KMS-11 (cell line): Measurements from ENCODE around the gene MED9.

Experiments used
- H2AFZ ChIP-seq: fragments of 200-600 bp; sonication (generic); 2 replicates; pipeline ENCODE4 v1.6.1; 2016; ENCODE audit warnings: antibody characterized with exemption, mixed run types, low read depth
- H3K27ac ChIP-seq: fragments of 200-600 bp; sonication (generic); 2 replicates; pipeline ENCODE4 v1.6.1; 2016; ENCODE audit warnings: mild to moderate bottlenecking, mixed run types
- H3K27me3 ChIP-seq: fragments of 200-600 bp; sonication (generic); 2 replicates; pipeline ENCODE4 v1.6.1; 2017; ENCODE audit warnings: mild to moderate bottlenecking, low read depth, mixed run types, moderate library complexity; ENCODE audit not compliant: insufficient read depth
- H3K36me3 ChIP-seq: fragments of 200-600 bp; sonication (generic); 2 replicates; pipeline ENCODE4 v1.6.1; 2017; ENCODE audit warnings: mild to moderate bottlenecking, mixed run types; ENCODE audit not compliant: insufficient read depth
- H3K4me1 ChIP-seq: fragments of 200-600 bp; sonication (generic); 2 replicates; pipeline ENCODE4 v1.6.1; 2016; ENCODE audit warnings: mild to moderate bottlenecking, low read depth, mixed run types; ENCODE audit not compliant: poor library complexity, severe bottlenecking
- H3K4me2 ChIP-seq: fragments of 200-600 bp; sonication (generic); 2 replicates; pipeline ENCODE4 v1.7.0; 2016; ENCODE audit warnings: mild to moderate bottlenecking, mixed run types
- H3K4me3 ChIP-seq: fragments of 200-600 bp; sonication (generic); IDR thresholded peaks from 2 replicates; pipeline ENCODE4 v1.6.1; 2017; ENCODE audit warnings: low read depth, low read length, mixed read lengths; ENCODE audit not compliant: insufficient read depth
- H3K79me2 ChIP-seq: fragments of 200-600 bp; sonication (generic); 2 replicates; pipeline ENCODE4 v1.6.1; 2016; ENCODE audit warnings: low read depth, mixed run types; ENCODE audit not compliant: insufficient read depth
- H3K9ac ChIP-seq: fragments of 200-600 bp; sonication (generic); 2 replicates; pipeline ENCODE4 v1.6.1; 2016; ENCODE audit warnings: mild to moderate bottlenecking, mixed run types
- H4K20me1 ChIP-seq: fragments of 200-600 bp; sonication (generic); 2 replicates; pipeline ENCODE4 v1.6.1; 2016; ENCODE audit warnings: mild to moderate bottlenecking, mixed run types; ENCODE audit not compliant: insufficient read depth
- TF ChIP-seq, protein P1 (sequence below): fragments of 200-600 bp; sonication (generic); conservative IDR thresholded peaks from 2 replicates; pipeline ENCODE4 v1.6.1; 2017; ENCODE audit warnings: low read depth, mild to moderate bottlenecking, antibody characterized with exemption, low read length, moderate library complexity, mixed read lengths

The MED9 gene

DNA sequence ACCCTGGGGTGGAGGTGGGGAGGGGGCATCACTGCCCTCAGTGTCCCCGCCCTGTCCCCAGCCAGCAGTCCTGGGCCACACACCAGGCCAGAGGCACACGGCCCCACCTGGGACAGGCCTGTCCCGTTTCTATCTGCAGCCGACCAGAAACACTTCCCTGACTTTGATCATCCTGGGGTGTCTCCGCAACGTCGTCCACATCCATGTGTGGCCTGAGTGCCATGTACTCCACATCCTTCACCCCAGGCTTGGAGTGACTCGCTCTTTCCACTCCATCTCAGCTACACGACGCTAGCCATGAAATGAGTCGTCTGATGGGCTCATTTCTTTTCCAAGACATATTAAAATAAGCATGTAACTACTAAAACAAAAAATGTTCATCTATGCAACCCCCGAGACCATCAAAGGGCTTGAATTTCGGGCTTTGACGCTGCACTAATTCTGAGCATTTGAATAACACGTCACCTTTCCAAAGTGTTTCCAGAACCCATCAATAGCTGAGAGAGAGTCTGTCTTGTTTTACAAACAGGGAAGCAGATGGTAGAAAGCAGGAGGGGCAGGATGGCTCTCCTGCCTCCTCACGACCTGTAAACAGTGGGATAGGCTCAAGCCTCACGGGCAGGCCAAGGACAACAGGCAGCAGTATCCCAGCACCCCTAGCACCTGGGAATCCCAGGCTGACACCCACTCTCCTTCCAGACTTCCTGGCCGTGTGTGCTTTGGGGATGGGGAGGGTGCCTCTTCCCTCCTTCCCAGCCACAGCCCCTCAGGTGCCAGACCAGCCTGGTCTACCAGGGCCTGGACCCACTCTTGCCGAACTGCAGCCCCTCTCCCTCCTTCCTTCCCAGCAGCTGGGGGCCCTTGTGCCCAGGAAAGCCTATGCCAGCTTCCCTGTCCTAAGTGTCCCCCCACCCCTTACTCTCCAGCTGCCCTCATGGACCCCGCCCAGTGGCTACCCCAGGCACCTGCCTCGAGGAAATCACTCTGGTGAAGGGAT, 39.4 kb downstream of the MED9 start:
- H3K36me3 ChIP-seq: no peaks in the 10 kb centered on the region
- no peaks in the 10 kb centered on the region for H3K4me1 ChIP-seq
- H3K9ac ChIP-seq: no peak overlapping the region
- no peak overlapping the region for H3K4me2 ChIP-seq
- no peak overlapping the region for H3K27ac ChIP-seq
- H4K20me1 ChIP-seq: no peaks in the 10 kb centered on the region
- TF ChIP-seq, protein P1, sequence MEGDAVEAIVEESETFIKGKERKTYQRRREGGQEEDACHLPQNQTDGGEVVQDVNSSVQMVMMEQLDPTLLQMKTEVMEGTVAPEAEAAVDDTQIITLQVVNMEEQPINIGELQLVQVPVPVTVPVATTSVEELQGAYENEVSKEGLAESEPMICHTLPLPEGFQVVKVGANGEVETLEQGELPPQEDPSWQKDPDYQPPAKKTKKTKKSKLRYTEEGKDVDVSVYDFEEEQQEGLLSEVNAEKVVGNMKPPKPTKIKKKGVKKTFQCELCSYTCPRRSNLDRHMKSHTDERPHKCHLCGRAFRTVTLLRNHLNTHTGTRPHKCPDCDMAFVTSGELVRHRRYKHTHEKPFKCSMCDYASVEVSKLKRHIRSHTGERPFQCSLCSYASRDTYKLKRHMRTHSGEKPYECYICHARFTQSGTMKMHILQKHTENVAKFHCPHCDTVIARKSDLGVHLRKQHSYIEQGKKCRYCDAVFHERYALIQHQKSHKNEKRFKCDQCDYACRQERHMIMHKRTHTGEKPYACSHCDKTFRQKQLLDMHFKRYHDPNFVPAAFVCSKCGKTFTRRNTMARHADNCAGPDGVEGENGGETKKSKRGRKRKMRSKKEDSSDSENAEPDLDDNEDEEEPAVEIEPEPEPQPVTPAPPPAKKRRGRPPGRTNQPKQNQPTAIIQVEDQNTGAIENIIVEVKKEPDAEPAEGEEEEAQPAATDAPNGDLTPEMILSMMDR: no peak
- no peak overlapping the region for H2AFZ ChIP-seq
- no peak overlapping the region for H3K4me3 ChIP-seq
- no peaks in the 10 kb centered on the region for H3K27me3 ChIP-seq
- H3K79me2 ChIP-seq: no peaks in the 10 kb centered on the region

DNA sequence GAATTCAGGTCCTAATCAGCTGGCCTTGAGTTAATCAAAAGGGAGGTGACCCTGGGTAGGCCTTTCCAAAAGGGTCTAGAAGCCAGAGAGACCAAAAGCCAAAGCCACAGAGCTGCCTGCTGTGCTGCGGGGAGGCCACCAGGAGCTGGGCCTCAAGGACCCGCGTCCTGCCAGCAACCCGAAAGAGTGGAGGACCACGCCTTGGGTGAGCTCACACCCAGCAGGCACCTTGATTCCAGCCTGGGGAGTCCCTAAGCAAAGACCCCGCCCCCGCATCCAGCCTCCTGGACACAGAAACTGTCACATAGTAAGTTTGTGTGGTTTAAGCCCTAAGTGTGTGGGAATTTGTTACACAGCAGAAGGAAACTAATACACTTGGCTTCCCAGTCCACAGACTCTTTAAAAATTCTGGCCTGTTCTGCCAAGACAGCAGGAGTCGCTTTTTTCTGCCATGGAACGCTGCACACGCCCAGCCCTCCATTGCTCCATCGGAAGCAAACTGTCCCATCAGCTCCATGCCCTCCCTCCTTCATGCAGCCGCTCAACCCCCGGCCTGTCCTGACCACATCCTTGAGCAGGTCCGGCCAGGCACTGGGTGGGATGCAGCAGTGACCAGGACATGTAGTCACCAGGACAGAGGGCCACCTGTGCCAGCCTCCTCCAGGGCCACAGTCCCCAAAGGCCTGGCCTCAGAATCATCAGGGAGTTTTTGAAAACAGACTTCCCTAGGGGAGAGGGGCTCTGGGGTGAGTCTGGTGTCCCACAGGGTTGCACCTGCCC, 40.3 kb downstream of the MED9 start:
- Histone ChIP-seq H3K36me3 (no peaks in the 10 kb centered on the region), H3K4me1 (no peaks in the 10 kb centered on the region), H4K20me1 (no peaks in the 10 kb centered on the region), H3K9ac (no peak overlapping the region), H3K79me2 (no peaks in the 10 kb centered on the region), H3K4me3 (no peak overlapping the region), H3K4me2 (no peak overlapping the region), H3K27ac (no peak overlapping the region), H3K27me3 (no peaks in the 10 kb centered on the region), H2AFZ (no peak overlapping the region)
- TF ChIP-seq, protein P1: no peak

DNA sequence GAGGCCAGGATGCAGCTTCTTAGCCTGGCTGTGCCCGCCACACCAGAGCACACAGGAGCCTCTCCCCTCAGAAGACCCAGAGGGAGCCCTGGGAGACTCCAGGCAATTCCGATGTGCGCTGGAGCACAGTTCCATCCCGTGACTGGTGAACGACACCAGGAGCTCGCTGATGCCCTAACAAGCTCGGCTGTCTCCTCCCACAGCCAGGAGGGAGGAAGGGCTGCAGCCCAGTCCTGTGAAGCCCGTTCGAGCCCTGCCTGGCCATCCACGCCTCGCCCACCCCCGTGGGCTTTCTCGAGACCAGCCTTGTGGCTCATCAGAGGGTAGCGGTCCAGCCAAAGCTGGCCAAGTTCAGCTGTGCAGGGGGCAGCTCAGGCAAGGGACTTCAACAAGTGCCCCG, 41.2 kb downstream of the MED9 start:
- no peak overlapping the region for H2AFZ ChIP-seq
- TF ChIP-seq, protein P1: no peak
- no peak overlapping the region for H3K9ac ChIP-seq
- H3K36me3 ChIP-seq: no peaks in the 10 kb centered on the region
- H4K20me1 ChIP-seq: no peaks in the 10 kb centered on the region
- H3K27ac ChIP-seq: no peak overlapping the region
- H3K4me1 ChIP-seq: no peaks in the 10 kb centered on the region
- H3K27me3 ChIP-seq: no peaks in the 10 kb centered on the region
- H3K4me2 ChIP-seq: no peak overlapping the region
- H3K79me2 ChIP-seq: no peaks in the 10 kb centered on the region
- no peak overlapping the region for H3K4me3 ChIP-seq

DNA sequence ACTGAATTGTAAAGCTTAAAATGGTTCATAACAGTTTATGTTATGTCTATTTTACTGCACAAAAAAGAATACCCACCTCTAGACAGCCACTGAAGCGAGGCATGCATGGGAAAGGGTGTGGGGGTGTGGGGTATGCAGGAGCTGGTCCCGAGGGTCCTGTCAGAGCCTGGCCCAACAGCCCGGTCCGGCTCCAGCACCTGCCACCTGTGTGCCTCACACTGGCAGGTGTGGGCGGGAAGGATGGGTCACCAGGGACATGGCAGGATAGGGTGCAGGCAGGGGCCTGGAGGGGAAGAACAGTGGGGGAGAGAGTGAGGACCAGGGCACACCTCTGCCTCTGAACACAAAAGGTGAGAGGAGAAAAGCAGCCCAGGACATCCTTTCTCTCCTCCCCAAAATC, 42.2 kb downstream of the MED9 start:
- no peaks in the 10 kb centered on the region for H3K27me3 ChIP-seq
- no peak overlapping the region for H3K27ac ChIP-seq
- no peak overlapping the region for H2AFZ ChIP-seq
- no peaks in the 10 kb centered on the region for H3K79me2 ChIP-seq
- TF ChIP-seq, protein P1: no peak
- no peaks in the 10 kb centered on the region for H4K20me1 ChIP-seq
- no peak overlapping the region for H3K4me3 ChIP-seq
- H3K36me3 ChIP-seq: no peaks in the 10 kb centered on the region
- H3K4me2 ChIP-seq: no peak overlapping the region
- no peaks in the 10 kb centered on the region for H3K4me1 ChIP-seq
- H3K9ac ChIP-seq: no peak overlapping the region
